T-helper 17 cell (primary cell): ENCODE data around the gene TBPL2. TPM values are rescaled to one million over a fixed set of nuclear protein-coding genes. Genes with fewer than 3 reads are reported as not detected.
"Not testable (repeated sequence)": the region's sequence is repeated elsewhere in the genome, so short reads cannot be mapped to it uniquely, and the experiment has no call there.

ENCODE experiments used
- ATAC-seq: fragments of 150-1000 bp; cut with Tn5 transposase; 2 replicates; pipeline ENCODE4 v1.10.0; 2021; ENCODE audit warnings: mild to moderate bottlenecking, moderate library complexity
- DNase-seq, 3 donors: peaks; one replicate each; pipeline versions ENCODE4 v3.0.0 to v3.0.0-alpha.2; 2020 to 2021
- H3K9me3 ChIP-seq: one replicate; pipeline ENCODE4 v1.7.0; 2013; ENCODE audit warnings: low read length, mild to moderate bottlenecking; ENCODE audit not compliant: control insufficient read depth, poor library complexity, severe bottlenecking
- H3K27ac Mint-ChIP-seq: one replicate; pipeline ENCODE4 v1.8.0; 2022; ENCODE audit warnings: mild to moderate bottlenecking, moderate library complexity, mixed read lengths
- H3K27me3 Mint-ChIP-seq: one replicate; pipeline ENCODE4 v1.8.0; 2022; ENCODE audit warnings: mixed read lengths
- H3K36me3 Mint-ChIP-seq: one replicate; pipeline ENCODE4 v1.8.0; 2022; ENCODE audit warnings: low read depth, mixed read lengths
- H3K4me1 Mint-ChIP-seq: one replicate; pipeline ENCODE4 v1.8.0; 2022; ENCODE audit warnings: mild to moderate bottlenecking, mixed read lengths
- H3K4me3 Mint-ChIP-seq: one replicate; pipeline ENCODE4 v1.8.0; 2022; ENCODE audit warnings: mild to moderate bottlenecking, moderate library complexity, mixed read lengths
- total RNA-seq, 4 donors: library from RNA in 2 of 4; stranded (reverse) in 2 of 4; gene quantifications; one replicate each; pipeline ENCODE4 v1.2.3 and lab custom pipeline; 2022 to 2026

TBPL2 gene
- total RNA-seq (not detected), total RNA-seq (lab: John Stamatoyannopoulos, UW) (0 reads per million in 2 donors)

DNA sequence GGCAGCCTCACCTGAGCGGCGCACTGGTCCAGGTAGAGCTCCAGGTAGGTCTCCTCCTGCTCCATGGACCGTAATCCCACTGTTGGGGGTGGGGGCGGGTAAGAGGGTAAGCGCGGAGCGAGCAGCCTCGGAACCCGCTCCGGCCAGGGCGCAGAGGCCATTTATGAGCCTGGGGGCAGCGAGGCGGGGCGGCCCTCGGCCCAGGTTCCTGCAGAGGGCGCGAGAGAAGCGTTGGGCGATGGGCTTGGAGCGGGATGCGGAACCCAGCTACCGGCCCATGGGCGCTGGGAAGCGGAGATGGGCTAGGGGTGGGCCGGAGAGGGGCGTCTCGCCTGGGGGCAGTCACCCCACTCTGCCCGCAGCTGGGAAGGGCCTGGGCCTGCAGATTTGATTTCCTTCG, at the start of gene TBPL2:
TBPL2 (minus strand) TSS at position 232 of the 400 bp plus-strand sequence; CDS start at position 65, 167 bp downstream.
- no peak within 1 kb of the TSS for H3K27ac Mint-ChIP-seq
- no peaks in the 10 kb centered on the region for H3K27me3 Mint-ChIP-seq
- no peaks in the 10 kb centered on the region for H3K36me3 Mint-ChIP-seq
- H3K4me3 Mint-ChIP-seq = no peak within 1 kb of the TSS
- H3K4me1 Mint-ChIP-seq = peaks cover 2% of the 10 kb centered on the region
- H3K9me3 ChIP-seq = no peaks in the 10 kb centered on the region
- ATAC-seq (no peak), DNase-seq (no peak)

GRCh38 chr14:55488204-55488603, 47.8 kb upstream of the TBPL2 start:
- Mint-ChIP-seq H3K27ac (no peak overlapping the region), H3K36me3 (no peaks in the 10 kb centered on the region), H3K4me3 (no peak overlapping the region), H3K27me3 (no peaks in the 10 kb centered on the region), H3K4me1 (no peaks in the 10 kb centered on the region)
- ATAC-seq (no peak), DNase-seq (no peak)
- no peaks in the 10 kb centered on the region for H3K9me3 ChIP-seq

DNA sequence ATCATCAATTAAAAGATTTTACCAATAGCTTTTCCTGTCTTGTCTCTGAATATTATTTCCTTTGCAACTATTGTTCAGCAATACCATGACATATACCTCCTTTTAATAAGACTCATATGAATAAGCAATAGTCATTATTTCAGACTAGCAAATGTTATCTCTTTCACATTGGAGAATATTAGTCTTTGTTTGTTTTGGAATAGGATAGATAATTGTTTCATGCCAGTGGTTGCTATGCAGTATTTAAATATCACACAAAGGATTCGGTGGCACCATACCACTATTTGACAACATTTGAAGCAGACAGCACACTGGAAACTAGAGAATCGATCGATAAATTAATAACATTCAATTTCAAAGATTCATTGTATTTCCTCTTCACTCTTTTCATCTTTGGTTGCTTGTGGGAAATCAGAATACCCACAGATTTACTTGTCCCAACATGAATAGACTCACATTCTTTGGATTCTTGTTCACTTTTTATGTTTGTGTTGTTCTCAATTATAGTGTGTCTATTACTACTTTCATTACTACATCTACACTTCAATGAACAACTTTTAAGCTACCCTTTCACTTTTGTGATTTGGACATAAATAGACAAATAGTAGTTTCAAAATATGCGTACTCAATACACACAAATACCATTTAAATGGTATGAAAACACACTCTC, 42.7 kb upstream of the TBPL2 start:
- H3K36me3 Mint-ChIP-seq = no peaks in the 10 kb centered on the region
- H3K27ac Mint-ChIP-seq = no peak overlapping the region
- H3K4me3 Mint-ChIP-seq = no peak overlapping the region
- DNase-seq (no peak), ATAC-seq (no peak)
- H3K4me1 Mint-ChIP-seq = no peaks in the 10 kb centered on the region
- H3K9me3 ChIP-seq = no peaks in the 10 kb centered on the region
- no peaks in the 10 kb centered on the region for H3K27me3 Mint-ChIP-seq

GRCh38 chr14:55481769-55482168, 41.4 kb upstream of the TBPL2 start:
- no peak for ATAC-seq
- no peak for DNase-seq
- no peaks in the 10 kb centered on the region for H3K9me3 ChIP-seq
- no peak overlapping the region for H3K27ac Mint-ChIP-seq
- H3K4me1 Mint-ChIP-seq = no peaks in the 10 kb centered on the region
- no peak overlapping the region for H3K4me3 Mint-ChIP-seq
- H3K36me3 Mint-ChIP-seq = no peaks in the 10 kb centered on the region
- H3K27me3 Mint-ChIP-seq = no peaks in the 10 kb centered on the region

GRCh38 chr14:55477680-55478079, 37.3 kb upstream of the TBPL2 start:
- ATAC-seq = no peak
- H3K36me3 Mint-ChIP-seq = no peaks in the 10 kb centered on the region
- DNase-seq = no peak
- H3K27ac Mint-ChIP-seq = no peak overlapping the region
- H3K4me3 Mint-ChIP-seq = no peak overlapping the region
- H3K4me1 Mint-ChIP-seq = no peaks in the 10 kb centered on the region
- no peaks in the 10 kb centered on the region for H3K9me3 ChIP-seq
- H3K27me3 Mint-ChIP-seq = no peaks in the 10 kb centered on the region

DNA sequence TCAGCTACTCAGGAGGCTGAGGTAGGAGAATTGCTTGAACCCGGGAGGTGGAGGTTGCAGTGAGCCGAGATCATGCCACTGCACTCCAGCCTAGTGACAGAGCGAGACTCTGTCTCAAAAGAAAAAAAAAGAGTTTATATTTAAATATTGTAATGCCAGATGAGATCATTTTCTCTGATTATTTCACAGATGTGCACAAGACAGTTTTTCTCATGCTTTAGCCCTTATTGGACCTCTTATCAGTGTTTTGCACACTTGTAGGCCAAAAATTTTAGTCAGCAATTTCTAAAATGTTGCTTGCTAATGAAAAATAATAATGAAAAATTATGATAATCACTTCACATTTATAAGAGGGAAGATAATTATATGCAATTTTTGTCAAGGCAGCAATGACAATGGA, 36.0 kb upstream of the TBPL2 start:
- not testable (repeated sequence) for H3K36me3 Mint-ChIP-seq, ATAC-seq, H3K9me3 ChIP-seq, H3K27me3 Mint-ChIP-seq, H3K4me1 Mint-ChIP-seq, DNase-seq, H3K4me3 Mint-ChIP-seq, H3K27ac Mint-ChIP-seq

- H3K4me1 Mint-ChIP-seq = no peaks in the 10 kb centered on the region
- no peak overlapping the region for H3K4me3 Mint-ChIP-seq
- no peak overlapping the region for H3K27ac Mint-ChIP-seq
- H3K9me3 ChIP-seq = no peaks in the 10 kb centered on the region
- peaks cover 2% of the 10 kb centered on the region for H3K36me3 Mint-ChIP-seq
- no peak for ATAC-seq
- H3K27me3 Mint-ChIP-seq = peaks cover 18% of the 10 kb centered on the region
- DNase-seq = no peak
Observed at GRCh38 chr14:55473786-55474185, 33.4 kb upstream of the TBPL2 start.

- no peak overlapping the region for H3K27ac Mint-ChIP-seq
Observed at GRCh38 chr14:55470025-55470424, 29.6 kb upstream of the TBPL2 start.

GRCh38 chr14:55467307-55467706, 26.9 kb upstream of the TBPL2 start:
- Mint-ChIP-seq H3K36me3 (peaks cover 4% of the 10 kb centered on the region), H3K4me3 (no peak overlapping the region), H3K27ac (no peak overlapping the region), H3K27me3 (peaks cover 49% of the 10 kb centered on the region), H3K4me1 (peaks cover 3% of the 10 kb centered on the region)
- DNase-seq (no peak), ATAC-seq (no peak)
- H3K9me3 ChIP-seq = no peaks in the 10 kb centered on the region

More at GRCh38 chr14:55470025-55470424, 29.6 kb upstream of the TBPL2 start:
- no peak overlapping the region for H3K4me3 Mint-ChIP-seq
- H3K4me1 Mint-ChIP-seq = peaks cover 3% of the 10 kb centered on the region
- no peaks in the 10 kb centered on the region for H3K9me3 ChIP-seq
- ATAC-seq = no peak
- peaks cover 38% of the 10 kb centered on the region for H3K27me3 Mint-ChIP-seq
- H3K36me3 Mint-ChIP-seq = peaks cover 4% of the 10 kb centered on the region
- no peak for DNase-seq

DNA sequence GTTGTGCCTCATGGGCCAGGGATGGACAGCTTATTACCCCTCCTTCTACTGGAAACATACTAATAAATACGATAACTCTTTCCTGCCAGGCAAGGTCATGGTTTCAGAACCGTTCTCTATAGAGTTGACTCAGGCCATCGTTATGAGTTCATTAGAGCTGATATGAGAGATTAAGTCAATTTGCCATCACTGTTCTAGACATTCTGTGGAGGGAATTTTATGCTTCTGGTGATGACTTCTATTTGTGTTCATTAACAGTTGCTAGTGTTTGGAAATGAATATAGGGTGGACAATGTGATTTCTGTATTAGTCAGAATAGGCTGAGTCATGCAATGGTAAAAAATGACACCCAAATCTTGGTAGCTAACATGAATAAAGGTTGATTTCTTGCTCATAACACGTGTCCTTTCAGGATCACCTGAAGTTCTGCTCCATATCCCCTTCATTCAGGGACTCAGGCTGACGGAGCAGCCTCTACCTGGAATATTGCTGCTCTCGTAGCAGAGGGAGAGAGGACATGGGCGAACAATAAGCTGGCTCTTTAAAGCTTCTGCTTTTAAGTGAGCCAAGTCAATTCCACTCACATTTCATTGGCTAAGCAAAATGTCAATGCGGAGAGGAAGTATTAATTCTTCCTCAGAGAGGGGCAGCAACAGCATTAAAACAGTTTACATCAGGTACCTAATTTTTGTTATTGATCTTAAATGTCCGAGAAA, 18.5 kb upstream of the TBPL2 start:
- ATAC-seq = no peak
- no peaks in the 10 kb centered on the region for H3K9me3 ChIP-seq
- Mint-ChIP-seq H3K27me3 (peaks cover 39% of the 10 kb centered on the region), H3K36me3 (peaks cover 9% of the 10 kb centered on the region), H3K4me3 (no peak overlapping the region), H3K27ac (no peak overlapping the region), H3K4me1 (peaks cover 8% of the 10 kb centered on the region)
- no peak for DNase-seq

DNA sequence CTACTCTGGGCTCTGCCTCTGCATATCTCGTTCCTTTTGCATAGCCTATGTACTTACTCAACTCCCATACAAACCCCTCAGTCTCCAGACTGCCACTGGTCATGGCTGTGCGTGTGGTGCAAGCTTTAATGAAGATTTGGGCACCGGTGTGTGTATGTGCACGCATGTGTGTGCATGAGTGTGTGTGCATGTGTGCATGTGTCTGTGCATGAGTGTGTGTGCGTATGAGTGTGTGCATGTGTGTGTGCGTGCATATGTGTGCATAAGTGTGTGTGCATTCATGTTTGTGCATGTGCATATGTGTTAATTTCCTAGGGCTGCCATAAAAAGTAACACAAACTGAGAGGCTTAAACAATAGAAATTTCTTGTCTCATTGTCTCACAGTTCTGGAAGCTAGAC, 17.1 kb upstream of the TBPL2 start:
- ATAC-seq (no peak), DNase-seq (no peak)
- H3K4me1 Mint-ChIP-seq = peaks cover 8% of the 10 kb centered on the region
- H3K36me3 Mint-ChIP-seq = peaks cover 9% of the 10 kb centered on the region
- H3K4me3 Mint-ChIP-seq = no peak overlapping the region
- H3K9me3 ChIP-seq = no peaks in the 10 kb centered on the region
- H3K27ac Mint-ChIP-seq = no peak overlapping the region
- H3K27me3 Mint-ChIP-seq = peaks cover 36% of the 10 kb centered on the region

- DNase-seq, H3K4me3 Mint-ChIP-seq, H3K9me3 ChIP-seq, ATAC-seq, H3K36me3 Mint-ChIP-seq, H3K27ac Mint-ChIP-seq: not testable (repeated sequence)
- H3K27me3 Mint-ChIP-seq = peaks cover 29% of the 10 kb centered on the region
- peaks cover 13% of the 10 kb centered on the region for H3K4me1 Mint-ChIP-seq
Observed at GRCh38 chr14:55456411-55456810, 16.0 kb upstream of the TBPL2 start.

DNA sequence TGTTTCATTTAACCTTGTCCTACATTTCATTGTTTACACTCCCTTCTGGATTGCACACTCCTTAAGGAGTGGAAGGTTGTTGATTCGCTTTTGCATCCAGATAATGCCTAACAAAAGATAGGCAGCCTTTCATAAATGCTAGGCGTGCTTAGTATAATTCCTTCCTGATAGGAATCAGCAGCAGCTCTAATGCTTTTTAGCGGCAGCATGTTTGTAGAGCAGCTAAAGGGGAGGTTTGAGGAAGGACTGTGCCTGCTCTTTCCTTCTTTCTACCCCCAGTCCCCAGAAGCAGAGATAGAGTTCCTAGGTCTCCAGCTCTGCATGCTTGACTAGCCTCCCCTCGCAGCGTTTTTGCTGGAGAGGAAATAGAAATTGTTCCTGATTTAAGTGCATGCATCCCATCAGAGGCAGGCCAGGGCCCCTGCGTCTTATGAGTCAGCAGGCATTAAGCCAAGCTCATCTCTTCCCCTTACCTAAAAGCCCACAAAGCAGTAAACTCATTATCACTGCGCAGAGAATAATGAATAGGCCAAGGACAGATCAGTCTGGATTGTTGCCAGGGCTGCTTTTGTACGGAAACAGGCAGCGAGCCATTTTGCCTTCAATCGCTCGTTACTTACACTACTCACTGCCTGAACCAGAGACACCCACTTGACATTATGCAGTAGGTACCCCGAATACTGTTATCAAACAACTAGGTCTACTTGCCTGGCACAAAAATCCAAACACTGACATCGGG, 14.0 kb upstream of the TBPL2 start:
- ATAC-seq = no peak
- peaks cover 9% of the 10 kb centered on the region for H3K4me1 Mint-ChIP-seq

More for the DNA sequence above, 14.0 kb upstream of the TBPL2 start:
- DNase-seq = no peak
- Mint-ChIP-seq H3K36me3 (peaks cover 6% of the 10 kb centered on the region), H3K27me3 (peaks cover 22% of the 10 kb centered on the region), H3K27ac (peak overlapping the region; percentile 41), H3K4me3 (no peak overlapping the region)
- no peaks in the 10 kb centered on the region for H3K9me3 ChIP-seq
